BLaER1 treated with 17β-estradiol and CSF1 and Interleukin-3, amounts not matched to agents 10 nM and 100 nM (cell line): ENCODE measurements around the gene UBA7.

Experiments used
- H3K27ac ChIP-seq, 11 experiments: shearing (Covaris generic); formaldehyde crosslinking; 2 replicates each; pipeline ENCODE4 v1.8.1; 2022
- H3K27me3 ChIP-seq, 11 experiments: shearing (Covaris generic); formaldehyde crosslinking; 2 replicates each; pipeline ENCODE4 v1.8.1; 2022
- H3K36me3 ChIP-seq, 11 experiments: shearing (Covaris generic); formaldehyde crosslinking; 2 replicates each; pipeline ENCODE4 v1.8.1; 2022
- H3K4me1 ChIP-seq, 10 experiments: shearing (Covaris generic); formaldehyde crosslinking; 2 replicates each; pipeline ENCODE4 v1.8.1; 2022
- H3K4me2 ChIP-seq, 11 experiments: shearing (Covaris generic); formaldehyde crosslinking; 2 replicates each; pipeline ENCODE4 v1.8.1; 2022
- H3K4me3 ChIP-seq, 10 experiments: shearing (Covaris generic); formaldehyde crosslinking; 2 replicates each; pipeline ENCODE4 v1.8.1; 2022
- H3K9ac ChIP-seq, 11 experiments: shearing (Covaris generic); formaldehyde crosslinking; 2 replicates each; pipeline ENCODE4 v1.8.1; 2022
- H3K9me3 ChIP-seq, 11 experiments: shearing (Covaris generic); formaldehyde crosslinking; replicated peaks in 1 of 11; 2 replicates each; pipeline ENCODE4 v1.8.1; 2022
- H4K20me1 ChIP-seq, 11 experiments: shearing (Covaris generic); formaldehyde crosslinking; 2 replicates each; pipeline ENCODE4 v1.8.1; 2022
- Cebpa-rat ChIP-seq, 11 experiments: shearing (Covaris generic); IDR thresholded peaks; 2 replicates each; pipeline ENCODE4 v1.8.1; 2022

Gene UBA7, protein sequence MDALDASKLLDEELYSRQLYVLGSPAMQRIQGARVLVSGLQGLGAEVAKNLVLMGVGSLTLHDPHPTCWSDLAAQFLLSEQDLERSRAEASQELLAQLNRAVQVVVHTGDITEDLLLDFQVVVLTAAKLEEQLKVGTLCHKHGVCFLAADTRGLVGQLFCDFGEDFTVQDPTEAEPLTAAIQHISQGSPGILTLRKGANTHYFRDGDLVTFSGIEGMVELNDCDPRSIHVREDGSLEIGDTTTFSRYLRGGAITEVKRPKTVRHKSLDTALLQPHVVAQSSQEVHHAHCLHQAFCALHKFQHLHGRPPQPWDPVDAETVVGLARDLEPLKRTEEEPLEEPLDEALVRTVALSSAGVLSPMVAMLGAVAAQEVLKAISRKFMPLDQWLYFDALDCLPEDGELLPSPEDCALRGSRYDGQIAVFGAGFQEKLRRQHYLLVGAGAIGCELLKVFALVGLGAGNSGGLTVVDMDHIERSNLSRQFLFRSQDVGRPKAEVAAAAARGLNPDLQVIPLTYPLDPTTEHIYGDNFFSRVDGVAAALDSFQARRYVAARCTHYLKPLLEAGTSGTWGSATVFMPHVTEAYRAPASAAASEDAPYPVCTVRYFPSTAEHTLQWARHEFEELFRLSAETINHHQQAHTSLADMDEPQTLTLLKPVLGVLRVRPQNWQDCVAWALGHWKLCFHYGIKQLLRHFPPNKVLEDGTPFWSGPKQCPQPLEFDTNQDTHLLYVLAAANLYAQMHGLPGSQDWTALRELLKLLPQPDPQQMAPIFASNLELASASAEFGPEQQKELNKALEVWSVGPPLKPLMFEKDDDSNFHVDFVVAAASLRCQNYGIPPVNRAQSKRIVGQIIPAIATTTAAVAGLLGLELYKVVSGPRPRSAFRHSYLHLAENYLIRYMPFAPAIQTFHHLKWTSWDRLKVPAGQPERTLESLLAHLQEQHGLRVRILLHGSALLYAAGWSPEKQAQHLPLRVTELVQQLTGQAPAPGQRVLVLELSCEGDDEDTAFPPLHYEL

GRCh38 chr3:49813497-49814174 lies at the start of gene UBA7:
Gene UBA7 (minus strand): TSS chr3:49813953. CDS start chr3:49813787, 166 bp downstream.
- Histone ChIP-seq H4K20me1 (no peaks in the 10 kb centered on the region), H3K9me3 (no peaks in the 10 kb centered on the region), H3K4me3 (peak within 1 kb of the TSS; percentile 57 to 71 (median 60)), H3K9ac (peak within 1 kb of the TSS; percentile 64 to 84 (median 78)), H3K27ac (peak within 1 kb of the TSS; percentile 57 to 100 (median 82); a peak in 21 of 22 replicates), H3K4me2 (peak within 1 kb of the TSS; percentile 92 to 100 (median 100)), H3K36me3 (peaks cover 14 to 40% (median 28%) of the 10 kb centered on the region in 11 experiments; a peak in 21 of 22 replicates), H3K4me1 (peaks cover 58 to 96% (median 87%) of the 10 kb centered on the region in 10 experiments), H3K27me3 (no peaks in the 10 kb centered on the region)
- TF ChIP-seq Cebpa-rat (IDR thresholded peaks at IDR 0.05) = no peak

DNA sequence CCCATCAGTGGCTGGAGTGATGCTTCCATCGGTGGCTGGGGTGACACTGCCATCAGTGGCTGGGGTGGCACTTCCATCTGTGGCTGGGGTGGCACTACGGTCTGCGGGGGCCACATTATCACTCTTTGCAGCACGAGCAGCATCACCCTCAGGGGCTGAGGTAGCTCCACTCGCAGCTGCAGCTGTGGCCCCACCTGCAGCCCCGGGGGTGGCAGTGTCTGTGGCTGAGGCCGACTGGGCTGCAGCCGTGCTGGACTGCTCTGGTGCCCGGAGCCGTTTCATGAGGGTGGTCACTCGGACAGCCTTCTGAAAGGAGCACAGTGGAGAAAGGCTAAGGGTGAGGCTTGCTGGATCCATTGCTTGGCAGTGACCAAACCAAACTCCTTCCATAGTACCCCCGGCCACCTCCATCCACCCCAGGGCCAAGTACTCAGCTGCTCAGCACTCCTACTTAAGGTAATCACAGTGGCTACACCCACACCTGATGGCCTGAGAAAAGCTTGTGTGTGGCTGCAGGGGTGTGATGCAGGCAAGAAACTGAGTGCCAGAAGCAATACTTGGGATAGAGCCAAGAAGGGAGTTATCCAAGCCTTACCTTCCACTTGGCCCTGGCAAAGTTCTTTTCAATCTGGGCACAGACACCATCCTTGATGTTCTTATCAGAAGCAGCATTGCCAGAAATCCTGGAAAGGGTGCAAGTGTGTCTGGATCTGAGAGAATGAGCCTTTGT lies 46.0 kb upstream of the UBA7 start:
- Histone ChIP-seq H3K36me3 (no peaks in the 10 kb centered on the region), H3K27me3 (no peaks in the 10 kb centered on the region), H3K9ac (no peak overlapping the region), H3K4me2 (no peak overlapping the region), H3K4me3 (no peak overlapping the region), H3K27ac (no peak overlapping the region), H3K9me3 (no peaks in the 10 kb centered on the region), H3K4me1 (peaks cover 12 to 41% (median 37%) of the 10 kb centered on the region in 10 experiments), H4K20me1 (peaks cover 0 to 9% (median 0%) of the 10 kb centered on the region in 11 experiments; a peak in 1 of 22 replicates)
- no peak for TF ChIP-seq Cebpa-rat (IDR thresholded peaks at IDR 0.05)

DNA sequence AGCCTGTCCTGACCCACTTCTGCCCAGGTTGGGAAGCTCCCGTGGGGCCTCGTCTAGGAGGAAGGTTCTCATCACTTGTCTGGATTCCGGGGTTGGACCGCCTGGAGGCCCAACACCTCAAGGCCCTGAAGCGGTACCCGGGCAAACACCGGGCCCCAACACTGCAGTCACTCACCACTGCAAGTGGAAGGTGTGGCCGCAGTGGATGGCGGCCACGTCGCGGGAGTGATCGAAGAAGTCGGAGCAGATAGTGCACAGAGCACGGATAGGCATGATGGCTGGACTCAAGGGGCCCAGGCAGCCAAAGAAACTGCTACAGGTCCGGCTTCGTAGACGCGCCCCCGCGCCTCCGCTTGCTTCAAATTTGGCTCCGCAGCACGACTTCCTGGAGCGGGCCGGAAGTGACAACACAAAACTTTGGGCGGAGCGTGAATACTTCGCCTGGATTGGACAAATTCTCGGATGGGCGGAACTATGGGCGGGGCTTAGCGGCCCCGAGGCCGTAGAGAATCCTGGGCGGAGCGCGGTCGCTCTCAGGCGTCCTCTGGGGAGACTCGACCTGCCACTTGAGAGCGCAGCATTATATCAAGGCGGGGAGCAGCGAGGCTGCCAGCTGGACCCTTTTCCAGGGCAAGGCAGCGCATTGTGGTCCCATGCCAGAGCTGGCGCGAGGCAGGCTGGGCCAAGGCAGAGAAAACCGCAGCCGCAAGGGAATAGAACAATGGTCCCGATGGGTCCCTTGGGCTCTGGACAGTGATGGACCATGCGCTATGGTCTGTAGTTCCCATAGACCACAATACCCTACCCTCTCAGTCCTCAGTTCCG lies 42.6 kb upstream of the UBA7 start, which contains the start of gene TRAIP:
Gene TRAIP, minus strand, starts transcription at position 384 of the 825 bp plus-strand sequence. Its CDS starts 111 bp downstream, at position 273.
- peaks cover 12 to 43% (median 39%) of the 10 kb centered on the region in 10 experiments for H3K4me1 ChIP-seq
- H3K4me2 ChIP-seq = peak within 1 kb of the TSS; percentile 87 to 100 (median 94)
- H3K9me3 ChIP-seq = no peaks in the 10 kb centered on the region
- H4K20me1 ChIP-seq = 0 out of 22 replicates have a peak, but pooled peaks cover 0 to 8% (median 0%) of the 10 kb centered on the region in 11 experiments
- H3K4me3 ChIP-seq = peak within 1 kb of the TSS; percentile 61 to 87 (median 78)
- peak within 1 kb of the TSS in 10 of 11 experiments; percentile 37 to 77 (median 66); a peak in 20 of 22 replicates for H3K27ac ChIP-seq
- H3K27me3 ChIP-seq = no peaks in the 10 kb centered on the region
- no peak for TF ChIP-seq Cebpa-rat (IDR thresholded peaks at IDR 0.05)
- H3K36me3 ChIP-seq = peaks cover 0 to 16% (median 0%) of the 10 kb centered on the region in 11 experiments; a peak in 1 of 22 replicates
- peak within 1 kb of the TSS; percentile 70 to 84 (median 76) for H3K9ac ChIP-seq

DNA sequence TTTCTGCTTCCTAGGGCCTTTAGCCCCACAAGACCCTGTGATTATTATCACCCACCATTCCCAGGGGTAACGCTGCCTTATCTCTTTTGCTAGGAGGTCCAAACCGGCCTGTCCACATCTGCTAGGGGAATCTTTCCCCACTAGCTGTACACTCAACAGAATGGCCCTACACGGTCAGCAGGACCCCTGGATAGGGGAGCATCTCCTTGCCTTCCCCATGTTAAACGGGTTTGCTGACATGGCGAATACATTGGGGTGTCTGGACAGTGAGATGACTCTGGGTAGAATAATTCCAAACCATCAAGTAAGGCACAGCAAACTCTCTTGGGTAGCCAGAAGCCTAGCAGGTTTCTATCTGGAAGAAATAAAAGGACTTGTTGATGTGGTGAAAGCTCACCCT lies 41.9 kb upstream of the UBA7 start:
- Histone ChIP-seq H3K36me3 (peaks cover 0 to 16% (median 3%) of the 10 kb centered on the region in 11 experiments; a peak in 3 of 22 replicates), H3K4me3 (peak overlapping the region; percentile 61 to 87 (median 78)), H3K27ac (peak overlapping the region in 9 of 11 experiments; percentile 43 to 77 (median 66); a peak in 13 of 22 replicates), H3K4me2 (peak overlapping the region; percentile 86 to 100 (median 94)), H3K9me3 (no peaks in the 10 kb centered on the region), H3K9ac (peak overlapping the region; percentile 70 to 84 (median 76); a peak in 21 of 22 replicates), H3K4me1 (peaks cover 12 to 43% (median 39%) of the 10 kb centered on the region in 10 experiments), H3K27me3 (no peaks in the 10 kb centered on the region), H4K20me1 (0 out of 22 replicates have a peak, but pooled peaks cover 0 to 8% (median 0%) of the 10 kb centered on the region in 11 experiments)
- TF ChIP-seq Cebpa-rat (IDR thresholded peaks at IDR 0.05) = no peak

- Histone ChIP-seq H3K36me3 (peaks cover 17 to 82% (median 69%) of the 10 kb centered on the region in 11 experiments; a peak in 21 of 22 replicates), H4K20me1 (peaks cover 0 to 16% (median 0%) of the 10 kb centered on the region in 11 experiments; a peak in 1 of 22 replicates), H3K9me3 (no peaks in the 10 kb centered on the region), H3K4me3 (no peak overlapping the region), H3K4me1 (peaks cover under 1 to 14% (median 11%) of the 10 kb centered on the region in 10 experiments; a peak in 17 of 20 replicates), H3K4me2 (no peak overlapping the region), H3K27ac (no peak overlapping the region), H3K27me3 (no peaks in the 10 kb centered on the region), H3K9ac (no peak overlapping the region; a peak in 1 of 22 replicates)
- no peak for TF ChIP-seq Cebpa-rat (IDR thresholded peaks at IDR 0.05)
Measured at GRCh38 chr3:49845694-49846093, 31.9 kb upstream of the UBA7 start.

- peaks cover 17 to 77% (median 69%) of the 10 kb centered on the region in 11 experiments; a peak in 21 of 22 replicates for H3K36me3 ChIP-seq
- no peak overlapping the region for H3K4me3 ChIP-seq
- H3K27ac ChIP-seq = no peak overlapping the region
- peaks cover 7 to 24% (median 22%) of the 10 kb centered on the region in 10 experiments; a peak in 18 of 20 replicates for H3K4me1 ChIP-seq
- TF ChIP-seq Cebpa-rat (IDR thresholded peaks at IDR 0.05) = no peak
- H4K20me1 ChIP-seq = peaks cover 0 to 16% (median 0%) of the 10 kb centered on the region in 11 experiments; a peak in 1 of 22 replicates
- H3K9me3 ChIP-seq = no peaks in the 10 kb centered on the region
- H3K27me3 ChIP-seq = no peaks in the 10 kb centered on the region
- no peak overlapping the region for H3K4me2 ChIP-seq
- H3K9ac ChIP-seq = no peak overlapping the region
Measured at GRCh38 chr3:49844464-49845183, 30.9 kb upstream of the UBA7 start.
